Smooth muscle cell (in vitro differentiated cells): ENCODE data around the gene TBC1D22A. TPM values are rescaled to one million over a fixed set of nuclear protein-coding genes. Genes with fewer than 3 reads are reported as not detected.

Experiments used
- DNase-seq: peaks from one replicate; lab custom pipeline; 2025; ENCODE audit not compliant: unreplicated experiment; lab: John Stamatoyannopoulos, UW
- H2AFZ ChIP-seq: fragments of 200-600 bp; sonication (generic); 2 replicates; pipeline ENCODE4 v1.6.0; 2016; ENCODE audit warnings: antibody characterized with exemption, low read depth, mild to moderate bottlenecking
- H3F3A ChIP-seq: fragments of 200-600 bp; sonication (generic); 2 replicates; pipeline ENCODE4 v1.6.0; 2017; ENCODE audit warnings: antibody characterized with exemption, low read depth
- H3K27ac ChIP-seq: fragments of 200-600 bp; sonication (generic); 2 replicates; pipeline ENCODE4 v1.5.1; 2016; ENCODE audit warnings: low read depth, mild to moderate bottlenecking
- H3K27me3 ChIP-seq: fragments of 200-600 bp; sonication (generic); 2 replicates; pipeline ENCODE4 v1.6.1; 2016; ENCODE audit warnings: low read depth, mild to moderate bottlenecking
- H3K36me3 ChIP-seq: fragments of 200-600 bp; sonication (generic); 2 replicates; pipeline ENCODE4 v1.5.1; 2016; ENCODE audit warnings: low read depth
- H3K4me1 ChIP-seq: fragments of 200-600 bp; sonication (generic); 2 replicates; pipeline ENCODE4 v1.5.1; 2016; ENCODE audit warnings: low read depth
- H3K4me2 ChIP-seq: fragments of 200-600 bp; sonication (generic); 2 replicates; pipeline ENCODE4 v1.6.0; 2016; ENCODE audit warnings: mild to moderate bottlenecking
- H3K4me3 ChIP-seq: fragments of 200-600 bp; sonication (generic); 2 replicates; pipeline ENCODE4 v1.5.1; 2016; ENCODE audit warnings: mild to moderate bottlenecking
- H3K79me2 ChIP-seq: fragments of 200-600 bp; sonication (generic); 2 replicates; pipeline ENCODE4 v1.6.0; 2016; ENCODE audit warnings: low read depth, mild to moderate bottlenecking
- H3K9ac ChIP-seq: fragments of 200-600 bp; sonication (generic); 2 replicates; pipeline ENCODE4 v1.6.0; 2016; ENCODE audit warnings: low read depth
- H3K9me3 ChIP-seq: fragments of 200-600 bp; sonication (generic); replicated peaks from 2 replicates; pipeline ENCODE4 v1.5.1; 2016; ENCODE audit warnings: low read depth
- H4K20me1 ChIP-seq: fragments of 200-600 bp; sonication (generic); 2 replicates; pipeline ENCODE4 v1.6.0; 2016; ENCODE audit warnings: low read depth
- CTCF ChIP-seq: fragments of 200-600 bp; sonication (generic); IDR thresholded peaks from 2 replicates; pipeline ENCODE4 v1.5.1; 2017; ENCODE audit warnings: borderline replicate concordance, mild to moderate bottlenecking, antibody characterized with exemption; ENCODE audit not compliant: insufficient read depth, poor library complexity, severe bottlenecking
- WGBS: methylation state at CpG from one replicate; pipeline ENCODE4 v1.1.7; 2016; ENCODE audit warnings: low lambda C conversion rate; 5-methylcytosine and 5-hydroxymethylcytosine counted together
- polyA plus RNA-seq: library from polyadenylated mRNA; unstranded; fragments of >200 nt; fragmentation: Nextera tagmentation; extraction: Ambion mirVana; gene quantifications from 2 replicates; pipeline ENCODE4 v1.2.1, GENCODE V29; 2016
- total RNA-seq: library from RNA; depleted of rRNA; stranded (reverse); fragments of >200 nt; gene quantifications from 2 replicates; pipeline ENCODE4 v1.2.3, GENCODE V29; 2014

TBC1D22A gene
- total and polyA plus RNA-seq, 2 experiments from 2014 or later, result 12.5 to 14.4 TPM

DNA sequence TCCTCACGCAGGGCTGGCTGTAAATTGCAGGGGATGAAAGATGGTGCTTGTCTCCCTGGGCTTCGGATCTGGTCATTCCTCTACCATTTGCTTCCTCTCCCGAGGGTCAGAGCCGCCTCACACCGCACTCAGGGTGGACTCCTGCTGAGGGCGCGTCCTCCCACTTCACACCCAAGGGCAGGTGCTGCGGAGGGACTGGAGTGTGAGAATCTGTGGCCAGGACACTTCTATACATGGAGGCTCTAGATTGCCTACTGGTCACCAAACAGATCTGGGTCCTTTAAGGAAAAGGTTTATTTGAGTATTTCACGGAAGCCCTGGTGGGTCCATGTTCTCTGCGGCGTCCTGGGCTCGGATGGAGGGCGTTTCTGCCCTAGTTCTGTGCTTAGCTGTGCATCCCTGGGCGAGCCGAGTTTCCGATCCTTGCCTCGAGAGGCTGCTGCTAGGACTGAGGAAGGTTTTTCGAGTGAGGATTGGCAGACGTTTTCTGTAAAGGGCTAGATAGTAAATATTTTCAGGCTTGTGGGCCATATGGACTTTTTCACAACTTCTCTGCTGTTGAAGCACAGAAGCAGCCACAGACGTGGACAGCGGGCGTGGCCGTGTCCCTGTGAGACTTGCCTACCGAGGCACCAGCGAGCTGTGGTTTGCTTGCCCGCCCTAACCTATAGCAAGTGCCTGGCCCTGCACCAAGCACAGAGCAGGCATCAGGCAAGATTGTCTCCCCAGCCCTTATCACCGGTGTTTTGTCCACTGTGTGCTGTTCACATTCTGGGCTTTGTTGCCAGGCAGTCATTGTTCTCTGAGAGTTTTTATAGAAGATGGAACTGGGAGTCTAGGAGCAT, 279.0 kb downstream of the TBC1D22A start:
- H3K4me3 ChIP-seq, result no peak overlapping the region
- no peaks in the 10 kb centered on the region for H3K4me1 ChIP-seq
- no peak for TF ChIP-seq CTCF
- WGBS, result 92% methylated on average over 27 of the region's 27 CpGs
- H3K4me2 ChIP-seq, result no peak overlapping the region
- DNase-seq, result no peak
- no peaks in the 10 kb centered on the region for H3K9me3 ChIP-seq
- H3K36me3 ChIP-seq, result no peaks in the 10 kb centered on the region
- H3K27ac ChIP-seq, result no peak overlapping the region
- no peaks in the 10 kb centered on the region for H3K79me2 ChIP-seq
- no peaks in the 10 kb centered on the region for H3K27me3 ChIP-seq
- H4K20me1 ChIP-seq, result peaks cover 56% of the 10 kb centered on the region
- no peaks in the 10 kb centered on the region for H3F3A ChIP-seq
- no peak overlapping the region for H2AFZ ChIP-seq
- no peak overlapping the region for H3K9ac ChIP-seq

- Histone ChIP-seq H3K9ac (no peak overlapping the region), H3K4me2 (no peak overlapping the region), H2AFZ (no peak overlapping the region), H4K20me1 (peaks cover 64% of the 10 kb centered on the region), H3F3A (no peaks in the 10 kb centered on the region), H3K27ac (no peak overlapping the region), H3K36me3 (no peaks in the 10 kb centered on the region), H3K27me3 (no peaks in the 10 kb centered on the region), H3K9me3 (no peaks in the 10 kb centered on the region), H3K4me1 (no peaks in the 10 kb centered on the region), H3K4me3 (no peak overlapping the region), H3K79me2 (no peaks in the 10 kb centered on the region)
- DNase-seq, result no peak
- 98% methylated on average over 11 of the region's 11 CpGs for WGBS
- TF ChIP-seq CTCF, result no peak
Measured at GRCh38 chr22:47042116-47042825, 279.8 kb downstream of the TBC1D22A start.

DNA sequence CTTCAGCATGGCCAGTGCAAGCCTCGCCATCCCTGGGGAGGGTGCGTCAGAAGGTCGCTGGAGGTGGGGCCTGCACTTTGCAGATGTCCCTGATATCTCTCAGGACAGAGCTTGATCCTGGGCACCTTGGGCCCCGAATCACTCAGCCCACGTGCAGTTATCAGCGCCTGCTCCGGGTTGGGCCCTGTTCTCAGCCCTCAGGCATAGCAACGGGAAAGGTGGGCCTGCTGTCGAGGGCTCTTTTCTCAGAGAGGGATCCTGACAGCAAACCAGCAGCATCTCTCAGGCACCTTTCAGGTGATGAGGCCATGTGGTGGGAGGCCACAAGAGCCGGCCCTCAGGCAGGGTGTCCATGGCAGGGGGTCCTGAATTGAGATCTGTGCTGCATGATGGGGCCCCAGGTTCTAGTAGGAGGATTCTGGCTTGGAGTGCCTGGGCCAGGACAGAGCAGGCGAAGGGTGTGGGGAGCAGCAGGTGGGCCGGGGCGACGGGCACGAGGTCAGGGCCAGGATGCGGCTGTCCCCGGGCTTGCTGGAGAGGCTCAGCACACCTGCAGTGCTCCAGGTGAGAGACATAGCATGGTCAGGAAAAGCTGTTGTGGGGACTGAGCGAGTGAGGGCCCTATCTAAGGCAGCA, 280.5 kb downstream of the TBC1D22A start:
- H3K36me3 ChIP-seq, result no peaks in the 10 kb centered on the region
- no peaks in the 10 kb centered on the region for H3K4me1 ChIP-seq
- no peak for TF ChIP-seq CTCF
- no peak overlapping the region for H2AFZ ChIP-seq
- H3K27me3 ChIP-seq, result no peaks in the 10 kb centered on the region
- 97% methylated on average over 18 of the region's 18 CpGs for WGBS
- H4K20me1 ChIP-seq, result peaks cover 67% of the 10 kb centered on the region
- H3K4me2 ChIP-seq, result no peak overlapping the region
- no peaks in the 10 kb centered on the region for H3K79me2 ChIP-seq
- no peak overlapping the region for H3K4me3 ChIP-seq
- no peak overlapping the region for H3K9ac ChIP-seq
- no peaks in the 10 kb centered on the region for H3K9me3 ChIP-seq
- no peaks in the 10 kb centered on the region for H3F3A ChIP-seq
- no peak for DNase-seq
- no peak overlapping the region for H3K27ac ChIP-seq
